Measurements from ENCODE around the gene EXD3. TPM values are rescaled to one million over a fixed set of nuclear protein-coding genes. Genes with fewer than 3 reads are reported as not detected.

The EXD3 gene
- total RNA-seq, 2 donors from 2014 or later, result 15.4 to 17.8 TPM

- Mint-ChIP-seq H3K27ac (no peak overlapping the region), H3K4me3 (no peak overlapping the region), H3K27me3 (peaks cover 11% of the 10 kb centered on the region), H3K36me3 (ENCODE audit: low read depth) (no peaks in the 10 kb centered on the region), H3K4me1 (peaks cover 7% of the 10 kb centered on the region)
- ATAC-seq (no peak), DNase-seq (no peak)
- no peaks in the 10 kb centered on the region for H3K9me3 ChIP-seq (ENCODE audit: control insufficient read depth, low read length, poor library complexity, severe bottlenecking)
These were observed 101.1 kb downstream of the EXD3 start for GRCh38 chr9:137321726-137322361.

GRCh38 chr9:137320555-137321384 lies 102.2 kb downstream of the EXD3 start:
- Mint-ChIP-seq H3K36me3 (ENCODE audit: low read depth) (no peaks in the 10 kb centered on the region), H3K4me1 (peaks cover 4% of the 10 kb centered on the region), H3K4me3 (peak overlapping the region; percentile 36), H3K27me3 (peaks cover under 1% of the 10 kb centered on the region), H3K27ac (no peak overlapping the region)
- H3K9me3 ChIP-seq (ENCODE audit: control insufficient read depth, low read length, poor library complexity, severe bottlenecking), result no peaks in the 10 kb centered on the region
- DNase-seq (peak in 1 of 3 donors; percentile 9), ATAC-seq (peak; percentile 45)

DNA sequence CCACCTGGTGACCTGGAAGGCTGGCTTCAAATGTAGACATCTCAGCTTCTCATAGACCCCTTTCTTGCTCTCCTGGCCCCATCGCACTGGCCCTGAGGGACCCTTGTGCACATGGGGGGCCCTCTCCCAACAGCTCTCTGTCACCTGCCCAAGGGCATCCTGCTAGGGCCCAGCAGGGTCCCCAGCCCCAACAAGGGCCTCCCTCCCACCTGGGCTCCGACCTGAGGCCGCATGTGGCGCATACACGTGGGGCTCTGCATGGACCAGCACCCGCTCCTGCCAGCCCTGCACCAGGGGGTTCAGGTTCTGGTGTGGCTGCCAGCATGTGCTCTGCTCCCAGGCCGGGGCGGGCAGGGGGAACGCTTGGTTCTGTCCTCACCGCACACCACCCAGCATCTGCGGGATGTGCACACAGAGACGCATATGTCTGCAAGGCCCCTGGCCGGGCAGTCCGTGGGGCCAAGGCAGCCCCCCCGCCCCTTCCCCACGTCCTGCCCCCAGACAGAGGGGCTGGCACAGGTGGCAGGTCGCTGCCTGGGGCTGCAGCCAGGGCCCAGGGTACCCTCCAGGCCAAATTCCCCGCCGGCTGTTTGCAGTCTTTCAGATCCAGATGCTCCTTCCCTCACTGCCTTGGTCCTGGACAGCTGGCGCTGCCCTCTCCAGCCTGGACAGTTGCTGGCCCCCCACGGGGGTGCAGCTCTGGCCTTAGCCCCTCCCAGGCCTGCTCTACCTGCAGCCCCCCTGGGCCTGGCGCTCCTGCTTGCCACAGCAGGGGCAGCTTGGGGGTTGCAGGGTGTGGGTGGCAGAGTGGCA lies 103.0 kb downstream of the EXD3 start:
- no peaks in the 10 kb centered on the region for H3K9me3 ChIP-seq (ENCODE audit: control insufficient read depth, low read length, poor library complexity, severe bottlenecking)
- Mint-ChIP-seq H3K36me3 (ENCODE audit: low read depth) (no peaks in the 10 kb centered on the region), H3K27ac (no peak overlapping the region), H3K27me3 (no peaks in the 10 kb centered on the region), H3K4me1 (peaks cover 4% of the 10 kb centered on the region), H3K4me3 (no peak overlapping the region)
- ATAC-seq (no peak), DNase-seq (peak in 1 of 3 donors; percentile 7)

DNA sequence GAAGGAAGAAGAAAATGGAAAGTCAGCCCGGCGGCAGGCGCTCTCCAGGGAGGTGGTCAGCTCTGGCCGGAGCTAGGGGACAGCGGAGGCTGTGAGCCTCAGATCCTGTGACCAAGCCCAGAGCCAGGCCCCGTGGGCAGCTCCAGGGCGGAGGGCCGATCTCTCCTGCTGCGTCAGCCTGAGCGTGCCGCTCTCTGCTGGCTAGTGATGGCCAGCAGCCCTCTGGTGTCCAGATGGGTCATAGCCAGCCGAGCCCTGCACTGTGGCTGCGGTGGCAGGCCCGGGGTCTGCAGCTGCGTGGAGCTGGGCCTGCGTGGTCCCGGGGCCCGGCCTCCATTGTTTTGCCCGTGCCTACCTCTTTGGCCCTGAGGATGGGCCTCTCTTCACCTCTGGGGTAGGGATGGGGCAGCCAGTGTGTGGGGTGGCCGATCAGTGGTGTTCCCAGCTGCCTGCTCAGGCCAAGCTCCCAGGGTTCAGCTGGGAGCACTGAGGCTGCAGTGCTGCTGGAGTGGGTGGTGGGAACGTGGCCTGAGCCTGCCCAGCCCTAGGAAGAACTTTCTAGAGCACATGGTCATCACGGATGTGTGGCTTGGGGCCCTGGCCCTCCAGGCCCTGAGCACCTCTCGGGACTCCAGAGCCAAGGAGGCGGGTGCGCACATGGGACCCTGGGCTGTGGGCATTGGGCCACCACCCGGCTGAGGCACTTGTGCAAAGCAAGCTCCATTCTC lies 103.8 kb downstream of the EXD3 start:
- Mint-ChIP-seq H3K27me3 (no peaks in the 10 kb centered on the region), H3K36me3 (ENCODE audit: low read depth) (no peaks in the 10 kb centered on the region), H3K4me3 (no peak overlapping the region), H3K4me1 (peaks cover 4% of the 10 kb centered on the region), H3K27ac (no peak overlapping the region)
- ATAC-seq (no peak), DNase-seq (peak in 1 of 3 donors; percentile 8)
- H3K9me3 ChIP-seq (ENCODE audit: control insufficient read depth, low read length, poor library complexity, severe bottlenecking), result no peaks in the 10 kb centered on the region

- peaks cover 4% of the 10 kb centered on the region for H3K4me1 Mint-ChIP-seq
- no peaks in the 10 kb centered on the region for H3K9me3 ChIP-seq (ENCODE audit: control insufficient read depth, low read length, poor library complexity, severe bottlenecking)
- no peak overlapping the region for H3K27ac Mint-ChIP-seq
- ATAC-seq, result no peak
- H3K36me3 Mint-ChIP-seq (ENCODE audit: low read depth), result no peaks in the 10 kb centered on the region
- no peak overlapping the region for H3K4me3 Mint-ChIP-seq
- no peaks in the 10 kb centered on the region for H3K27me3 Mint-ChIP-seq
- no peak for DNase-seq
These were observed 104.4 kb downstream of the EXD3 start for GRCh38 chr9:137318602-137319001.

GRCh38 chr9:137317718-137318511 lies 105.0 kb downstream of the EXD3 start:
- no peaks in the 10 kb centered on the region for H3K27me3 Mint-ChIP-seq
- H3K4me1 Mint-ChIP-seq, result peaks cover 4% of the 10 kb centered on the region
- ATAC-seq (no peak), DNase-seq (peak in 2 of 3 donors; percentile 3 to 7)
- H3K36me3 Mint-ChIP-seq (ENCODE audit: low read depth), result no peaks in the 10 kb centered on the region
- no peaks in the 10 kb centered on the region for H3K9me3 ChIP-seq (ENCODE audit: control insufficient read depth, low read length, poor library complexity, severe bottlenecking)
- H3K4me3 Mint-ChIP-seq, result no peak overlapping the region
- H3K27ac Mint-ChIP-seq, result no peak overlapping the region

GRCh38 chr9:137317021-137317717 lies 105.8 kb downstream of the EXD3 start:
- peaks cover 4% of the 10 kb centered on the region for H3K4me1 Mint-ChIP-seq
- H3K9me3 ChIP-seq (ENCODE audit: control insufficient read depth, low read length, poor library complexity, severe bottlenecking), result no peaks in the 10 kb centered on the region
- ATAC-seq (no peak), DNase-seq (peak in 2 of 3 donors; percentile 4 to 8)
- no peak overlapping the region for H3K27ac Mint-ChIP-seq
- peak overlapping the region; percentile 7 for H3K4me3 Mint-ChIP-seq
- H3K36me3 Mint-ChIP-seq (ENCODE audit: low read depth), result no peaks in the 10 kb centered on the region
- no peaks in the 10 kb centered on the region for H3K27me3 Mint-ChIP-seq

GRCh38 chr9:137316012-137316981 lies 106.7 kb downstream of the EXD3 start:
- no peaks in the 10 kb centered on the region for H3K9me3 ChIP-seq (ENCODE audit: control insufficient read depth, low read length, poor library complexity, severe bottlenecking)
- H3K27ac Mint-ChIP-seq, result no peak overlapping the region
- H3K4me1 Mint-ChIP-seq, result peaks cover 4% of the 10 kb centered on the region
- H3K36me3 Mint-ChIP-seq (ENCODE audit: low read depth), result no peaks in the 10 kb centered on the region
- DNase-seq (peak in 1 of 3 donors; percentile 12), ATAC-seq (peak; percentile 32)
- no peaks in the 10 kb centered on the region for H3K27me3 Mint-ChIP-seq
- peak overlapping the region; percentile 7 for H3K4me3 Mint-ChIP-seq

DNA sequence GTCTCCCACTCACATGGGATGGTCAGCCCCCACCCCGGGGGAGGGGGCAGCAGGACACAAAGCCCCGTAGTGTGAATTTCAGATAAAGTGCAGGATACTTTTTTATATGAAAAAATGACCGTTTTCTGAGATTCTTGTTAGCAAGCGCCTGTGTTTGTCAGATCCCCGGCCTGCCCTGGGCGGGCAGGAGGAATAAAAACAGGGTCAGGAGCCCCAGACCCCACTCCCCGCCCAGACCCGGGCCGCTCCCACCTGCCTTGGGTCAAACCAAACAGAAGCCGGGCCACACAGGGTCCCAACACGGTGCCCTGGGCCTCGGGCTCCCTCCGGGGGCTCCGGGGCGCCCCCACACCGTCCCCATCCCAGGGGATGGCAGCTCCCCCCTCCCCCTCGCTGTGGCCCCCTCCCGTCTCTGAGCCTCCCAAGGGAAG lies 107.4 kb downstream of the EXD3 start:
- no peak for DNase-seq
- Mint-ChIP-seq H3K27me3 (no peaks in the 10 kb centered on the region), H3K36me3 (ENCODE audit: low read depth) (no peaks in the 10 kb centered on the region), H3K4me1 (peaks cover 2% of the 10 kb centered on the region), H3K27ac (no peak overlapping the region), H3K4me3 (no peak overlapping the region)
- ATAC-seq, result no peak
- H3K9me3 ChIP-seq (ENCODE audit: control insufficient read depth, low read length, poor library complexity, severe bottlenecking), result no peaks in the 10 kb centered on the region

DNA sequence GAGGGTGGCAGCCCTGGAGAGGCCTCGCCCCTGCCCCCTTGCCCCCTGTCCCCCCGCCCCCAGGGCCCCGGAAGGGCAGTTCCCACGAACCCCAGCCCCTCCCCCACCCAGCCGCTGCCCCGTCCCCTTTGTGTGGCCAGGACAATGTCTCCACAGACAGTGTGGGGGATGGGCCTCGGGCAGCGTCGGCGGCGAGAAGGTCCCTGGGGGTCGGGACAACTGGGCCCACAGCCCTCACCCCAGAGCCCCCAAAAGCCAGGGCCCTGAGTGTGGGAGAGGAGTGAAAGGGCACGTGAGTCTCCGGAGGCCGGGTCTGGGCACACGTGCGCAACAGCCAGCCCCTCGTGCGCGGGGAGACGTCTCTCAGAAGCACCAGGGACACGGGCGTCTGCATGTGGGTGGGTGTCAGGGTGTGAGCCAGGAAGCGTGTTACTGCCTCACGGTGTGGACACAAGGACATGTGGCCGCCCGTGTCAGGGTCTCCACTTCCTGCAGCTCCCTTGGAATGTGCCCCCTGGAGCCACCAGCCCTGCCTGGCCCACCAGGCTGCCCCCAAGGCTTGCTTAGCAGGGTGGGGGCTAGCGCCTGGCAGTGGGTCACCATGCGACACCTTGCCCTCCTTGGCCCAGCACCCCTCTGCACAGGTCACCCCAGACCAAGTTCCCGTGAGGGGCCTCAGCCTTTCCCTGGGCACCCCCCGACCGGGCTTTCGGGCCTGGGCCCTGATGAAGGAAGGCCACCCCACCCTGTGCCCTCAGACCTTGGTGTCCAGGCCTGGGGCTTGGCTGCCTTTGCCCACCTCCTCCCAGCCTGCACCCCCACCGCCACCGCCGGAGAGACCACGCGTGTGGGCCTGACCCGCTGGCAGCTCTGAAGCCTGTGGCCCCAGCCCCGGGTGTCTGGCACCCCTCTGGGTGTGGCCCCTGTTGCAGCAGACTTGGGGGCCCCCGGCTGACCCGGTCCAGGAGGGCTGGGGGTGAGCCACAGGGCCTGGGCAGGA lies 108.1 kb downstream of the EXD3 start:
- H3K9me3 ChIP-seq (ENCODE audit: control insufficient read depth, low read length, poor library complexity, severe bottlenecking), result no peaks in the 10 kb centered on the region
- no peak overlapping the region for H3K4me3 Mint-ChIP-seq
- no peaks in the 10 kb centered on the region for H3K27me3 Mint-ChIP-seq
- H3K27ac Mint-ChIP-seq, result no peak overlapping the region
- H3K36me3 Mint-ChIP-seq (ENCODE audit: low read depth), result no peaks in the 10 kb centered on the region
- DNase-seq, result peak in 2 of 3 donors; percentile 7 to 9
- ATAC-seq, result no peak
- H3K4me1 Mint-ChIP-seq, result no peaks in the 10 kb centered on the region
